HS-27A (cell line): Measurements from ENCODE around the gene CAMSAP3.
"Not testable (repeated sequence)": the region's sequence is repeated elsewhere in the genome, so short reads cannot be mapped to it uniquely, and the experiment has no call there.

Experiments
- DNase-seq: peaks from one replicate; pipeline ENCODE4 v3.0.0-alpha.2; 2012; ENCODE audit warnings: low read depth, missing footprints

CAMSAP3 gene

DNA sequence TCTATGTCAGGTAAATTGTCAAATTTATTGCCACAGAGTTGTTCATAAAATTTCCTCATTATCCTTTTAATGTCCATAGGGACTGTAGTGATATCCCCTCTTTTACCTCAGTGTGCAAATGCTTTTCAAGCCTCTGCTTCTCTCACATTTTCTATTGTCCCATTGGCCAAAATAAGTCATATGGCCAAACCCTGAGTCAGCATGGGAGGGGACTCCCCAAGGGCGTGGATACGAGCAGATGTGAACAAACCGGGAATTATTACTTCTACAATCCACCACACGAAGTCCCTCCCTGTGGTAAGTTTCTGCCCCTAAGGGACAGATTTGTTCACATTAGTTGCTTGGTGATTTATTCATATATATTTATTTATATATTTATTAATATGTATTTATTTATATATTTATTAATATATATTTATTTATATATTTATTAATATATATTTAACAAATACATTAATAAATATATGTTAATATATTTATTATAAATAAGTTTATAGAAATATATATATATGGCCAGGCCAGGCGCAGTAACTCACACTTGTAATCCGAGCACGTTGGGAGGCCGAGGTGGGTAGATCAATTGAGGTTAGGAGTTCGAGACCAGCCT lies 20.1 kb upstream of the CAMSAP3 start:
- DNase-seq = no peak

DNA sequence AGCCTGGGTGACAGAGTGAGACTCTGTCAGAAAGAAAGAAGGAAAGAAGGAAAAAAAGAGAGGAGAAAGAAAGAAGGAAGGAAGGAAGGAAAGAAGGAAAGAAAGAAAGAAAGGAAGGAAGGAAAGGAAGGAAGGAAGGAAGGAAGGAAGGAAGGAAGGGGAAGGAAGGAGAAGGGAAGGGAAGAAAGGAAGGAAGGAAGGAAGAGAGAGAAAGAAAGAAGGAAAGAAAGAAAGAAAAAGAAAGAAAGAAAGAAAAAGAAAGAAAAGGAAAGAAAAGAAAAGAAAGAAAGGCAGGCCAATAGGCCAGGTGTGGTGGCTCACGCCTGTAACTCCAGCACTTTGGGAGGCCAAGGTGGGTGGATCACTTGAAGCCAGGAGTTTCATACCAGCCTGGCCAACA lies 18.2 kb upstream of the CAMSAP3 start:
- DNase-seq = not testable (repeated sequence)

DNA sequence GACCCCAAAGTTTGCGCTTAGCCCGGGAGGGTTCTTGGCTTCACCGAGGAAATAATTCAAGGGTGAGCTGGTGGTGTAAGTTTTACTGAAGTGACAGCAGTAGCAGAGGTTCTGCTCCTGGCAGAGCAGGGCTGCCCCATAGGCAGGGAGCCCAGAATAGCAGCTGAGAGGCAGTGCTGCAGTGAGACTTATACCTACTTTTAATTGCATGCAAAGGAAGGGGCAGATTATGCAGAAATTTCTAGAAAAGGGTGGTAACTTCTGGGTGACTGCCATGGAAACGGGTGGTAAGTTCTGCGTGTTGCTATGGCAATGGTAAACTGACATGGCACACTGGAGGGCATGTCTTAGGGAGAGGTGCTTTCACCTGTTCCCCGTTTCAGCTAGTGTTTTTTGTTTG lies 17.5 kb upstream of the CAMSAP3 start:
- DNase-seq = no peak

DNA sequence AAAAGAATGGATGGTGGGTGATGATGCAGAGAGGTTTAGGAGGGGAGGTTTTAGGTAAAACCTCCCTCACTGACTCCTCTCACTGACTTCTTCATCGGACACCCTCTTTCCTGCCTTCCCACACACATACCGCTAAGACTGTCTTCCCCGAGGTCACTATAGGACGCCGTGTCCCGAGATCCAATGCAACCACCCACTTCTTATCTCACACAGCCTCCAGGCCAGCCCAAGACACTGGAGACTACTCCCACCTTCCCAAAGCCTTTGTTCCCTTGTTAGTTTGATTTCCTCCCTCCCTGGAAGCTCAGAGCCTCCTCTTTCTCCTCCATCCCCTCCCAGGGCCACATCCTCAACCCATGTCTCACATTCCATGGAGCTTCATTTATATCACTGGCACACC lies 16.5 kb upstream of the CAMSAP3 start:
- DNase-seq = no peak

DNA sequence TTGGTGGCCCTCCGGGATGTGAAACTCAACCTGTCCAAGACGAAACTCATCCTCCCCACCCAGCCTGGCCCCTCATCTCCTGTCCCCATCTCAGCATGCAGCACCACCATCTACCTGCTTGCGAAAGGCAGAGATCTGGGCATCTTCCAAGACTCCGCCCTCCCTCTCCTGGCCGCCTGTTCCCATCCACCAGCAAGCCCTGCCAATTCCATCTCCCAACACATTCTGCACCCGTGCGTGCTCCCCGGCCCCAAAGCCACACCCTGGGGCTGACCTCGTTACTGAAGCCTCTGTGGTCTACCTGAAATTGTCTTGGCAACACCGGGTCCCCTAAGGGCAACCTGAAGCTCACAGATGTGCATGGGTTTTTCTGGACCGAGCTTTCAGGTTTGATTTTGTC lies 13.2 kb upstream of the CAMSAP3 start:
- DNase-seq = no peak

DNA sequence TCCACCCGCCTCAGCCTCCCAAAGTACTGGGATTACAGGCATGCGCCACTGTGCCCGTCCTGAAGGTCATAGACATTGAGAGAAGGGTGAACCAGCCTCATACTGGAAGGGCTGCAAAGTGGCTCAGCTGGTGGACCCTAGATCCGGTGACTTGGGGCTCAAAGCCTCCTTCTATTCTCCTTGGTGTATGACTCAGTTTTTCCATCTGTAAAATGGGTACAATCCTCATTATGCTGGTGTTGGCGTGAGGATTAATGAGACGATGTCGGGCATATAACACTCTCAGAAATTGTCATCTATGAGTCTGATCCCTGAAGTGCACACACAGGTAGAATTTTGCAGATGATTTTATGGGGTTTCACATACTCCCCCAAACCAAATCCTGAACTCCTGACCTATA lies 5.8 kb upstream of the CAMSAP3 start:
- no peak for DNase-seq

DNA sequence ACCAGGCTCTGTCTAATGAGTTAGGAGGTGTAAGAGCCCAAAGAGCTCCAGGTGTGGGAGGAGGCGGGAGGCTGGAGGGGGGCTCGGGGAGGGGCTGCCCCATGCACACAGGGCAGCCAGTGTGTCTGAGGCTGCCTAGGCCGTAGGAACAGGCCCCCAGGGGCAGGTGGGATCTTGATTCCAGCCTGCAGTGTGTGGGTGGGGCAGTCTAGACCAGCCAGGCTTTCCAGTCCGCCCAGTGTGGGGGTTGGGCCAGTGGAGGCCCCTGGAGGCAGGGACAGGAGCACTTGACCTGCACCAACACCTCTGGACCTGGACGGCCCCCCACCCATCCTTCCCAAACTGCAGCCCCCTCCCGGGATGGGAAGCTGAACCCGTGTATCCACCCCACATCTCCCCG lies 5.4 kb upstream of the CAMSAP3 start:
- no peak for DNase-seq

DNA sequence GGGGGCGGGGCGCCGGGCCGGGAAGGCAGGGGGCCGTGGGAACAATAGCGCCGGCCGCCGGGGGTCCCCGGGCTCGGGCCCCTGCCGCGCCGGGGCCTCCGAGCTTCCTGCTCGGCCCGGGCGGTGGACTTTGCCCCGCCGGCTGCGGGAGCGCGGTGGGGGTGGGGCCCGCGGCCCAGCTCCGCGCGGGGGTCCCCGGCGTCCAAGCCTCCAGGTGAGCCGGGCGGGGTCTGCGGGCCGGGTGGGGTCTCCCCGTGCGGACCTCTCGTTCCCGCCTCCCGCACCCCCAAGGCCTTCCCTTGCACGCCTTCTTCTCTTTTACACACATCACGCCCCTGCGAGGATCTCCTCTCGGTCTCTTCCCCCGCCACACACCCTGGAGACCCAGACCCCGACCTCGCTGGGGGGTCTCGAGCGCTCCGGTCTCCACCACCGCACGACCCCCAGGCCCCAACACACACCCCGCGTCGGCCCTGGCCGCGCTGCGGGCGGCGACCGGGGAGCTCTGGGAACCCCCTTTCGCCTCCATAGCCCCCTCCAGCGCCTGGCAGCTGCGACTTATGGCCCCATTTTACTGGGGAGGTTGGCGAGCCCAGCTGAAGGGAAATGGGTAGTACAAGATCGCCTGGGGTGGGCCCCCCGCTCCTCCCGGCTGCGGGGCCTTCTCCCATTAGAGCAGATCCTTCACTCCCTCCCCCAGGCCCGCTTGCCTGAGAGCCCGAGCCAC lies 711 bp downstream of the CAMSAP3 start:
- DNase-seq = no peak

DNA sequence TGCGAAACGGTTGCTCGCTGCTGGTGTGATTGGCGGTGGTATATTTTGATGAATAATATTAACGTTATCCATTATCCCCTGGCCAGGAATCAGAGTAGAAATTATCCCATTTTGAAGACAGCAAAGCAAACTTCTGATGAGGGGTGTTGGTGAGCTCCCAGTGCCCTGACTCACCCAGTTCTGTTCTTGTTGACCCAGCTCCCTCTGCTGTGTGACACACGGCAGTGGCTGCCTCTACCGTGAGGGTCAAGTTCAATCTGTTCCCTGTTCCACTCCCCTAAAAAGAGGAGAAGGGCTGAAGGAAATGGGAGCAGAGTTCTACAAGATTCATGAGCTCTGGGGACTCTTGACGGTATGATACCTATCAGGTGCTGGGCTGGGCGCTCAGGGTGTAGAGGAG lies 2.0 kb downstream of the CAMSAP3 start:
- DNase-seq = no peak

DNA sequence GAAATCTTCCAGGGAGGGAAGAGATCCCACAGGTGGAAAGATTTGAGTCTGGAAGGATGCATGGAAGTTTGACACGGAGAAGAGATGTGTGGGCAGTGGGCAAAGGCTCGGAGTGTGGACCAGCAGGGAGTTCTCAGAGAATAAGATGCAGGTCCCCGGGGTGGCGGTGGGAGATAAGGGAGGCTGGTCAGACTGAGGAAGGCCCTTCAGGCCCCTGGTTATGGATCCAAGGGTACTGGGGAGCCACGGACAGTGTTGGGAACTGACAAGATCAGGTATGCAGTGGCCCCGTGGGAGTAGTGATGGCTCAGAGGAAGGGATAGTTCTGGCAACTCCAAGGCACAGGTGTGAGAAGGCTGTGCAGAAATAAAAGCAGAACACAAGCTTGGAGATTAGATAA lies 2.5 kb downstream of the CAMSAP3 start:
- DNase-seq = no peak

DNA sequence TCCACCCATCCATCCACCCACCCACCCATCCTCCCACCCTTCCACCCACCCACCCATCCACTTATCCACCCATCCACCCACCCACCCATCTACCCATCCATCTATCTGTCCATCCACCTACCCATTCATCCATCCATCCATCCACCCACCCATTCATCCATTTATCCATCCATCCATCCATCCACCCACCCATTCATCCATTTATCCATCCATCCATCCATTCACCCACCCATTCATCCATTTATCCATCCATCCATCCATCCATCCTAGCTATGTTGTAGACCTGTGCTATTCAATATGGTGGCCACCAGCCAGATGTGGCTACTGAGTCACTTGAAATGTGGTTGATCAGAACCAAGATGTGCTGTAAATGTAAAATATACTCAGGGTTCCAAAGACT lies 5.1 kb downstream of the CAMSAP3 start:
- no peak for DNase-seq

DNA sequence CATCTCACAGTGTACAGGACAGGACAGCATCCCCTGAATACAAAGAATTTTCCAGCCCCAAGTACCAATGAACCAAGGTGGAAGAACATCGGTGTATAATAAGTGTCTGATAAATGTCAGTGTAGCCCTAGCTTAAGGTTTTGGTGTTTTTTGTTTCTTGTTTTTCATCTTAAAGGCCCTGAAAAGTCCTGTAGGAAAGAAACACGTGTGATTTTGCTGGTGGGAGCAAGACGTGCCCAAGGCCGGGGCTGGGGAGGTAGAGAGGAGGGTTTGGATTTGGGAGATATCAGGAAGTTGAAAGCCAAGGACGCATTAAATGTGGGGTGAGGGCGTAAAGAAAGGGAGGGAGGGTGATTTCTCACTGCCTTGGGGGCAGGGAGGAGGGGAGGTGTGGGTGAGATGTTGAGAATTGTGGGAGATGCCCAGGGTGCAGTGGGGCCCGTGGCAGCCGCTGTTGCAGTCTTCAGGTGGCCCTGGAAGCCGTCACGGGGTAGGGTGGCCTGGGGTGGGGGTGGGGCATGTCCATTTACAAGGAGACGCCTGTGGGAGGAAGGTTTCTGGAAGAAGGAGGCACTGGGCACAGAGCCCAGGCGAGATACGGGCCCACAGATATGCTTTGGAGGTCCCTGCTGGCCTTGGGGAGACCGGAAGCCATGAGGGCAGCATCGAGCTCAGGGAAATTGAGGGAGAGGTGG lies 6.7 kb downstream of the CAMSAP3 start:
- no peak for DNase-seq

DNA sequence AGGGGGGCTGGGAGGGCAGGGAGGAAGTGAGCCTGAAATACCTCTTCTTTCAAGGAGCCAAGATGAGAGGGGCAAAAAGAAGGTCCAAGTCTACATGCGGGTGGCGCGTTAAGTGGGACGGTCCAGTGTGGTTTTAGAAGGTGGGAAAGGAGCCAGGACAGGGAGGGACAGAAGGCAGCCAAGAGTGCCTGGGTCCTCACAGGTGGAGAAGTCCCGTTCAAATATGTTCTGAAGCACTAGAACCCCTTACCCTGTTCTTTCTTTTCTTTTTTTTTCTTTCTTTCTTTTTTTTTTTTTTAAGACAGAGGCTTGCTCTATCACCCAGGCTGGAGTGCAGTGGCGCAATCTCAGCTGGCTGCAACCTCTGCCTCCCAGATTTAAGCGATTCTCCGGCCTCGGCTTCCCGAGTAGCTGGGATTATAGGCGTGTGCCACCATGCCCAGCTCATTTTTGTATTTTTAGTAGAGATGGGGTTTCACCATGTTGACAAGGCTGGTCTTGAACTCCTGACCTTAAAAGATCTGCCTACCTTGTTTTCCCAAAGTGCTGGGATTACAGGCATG lies 7.4 kb downstream of the CAMSAP3 start:
- DNase-seq = no peak

DNA sequence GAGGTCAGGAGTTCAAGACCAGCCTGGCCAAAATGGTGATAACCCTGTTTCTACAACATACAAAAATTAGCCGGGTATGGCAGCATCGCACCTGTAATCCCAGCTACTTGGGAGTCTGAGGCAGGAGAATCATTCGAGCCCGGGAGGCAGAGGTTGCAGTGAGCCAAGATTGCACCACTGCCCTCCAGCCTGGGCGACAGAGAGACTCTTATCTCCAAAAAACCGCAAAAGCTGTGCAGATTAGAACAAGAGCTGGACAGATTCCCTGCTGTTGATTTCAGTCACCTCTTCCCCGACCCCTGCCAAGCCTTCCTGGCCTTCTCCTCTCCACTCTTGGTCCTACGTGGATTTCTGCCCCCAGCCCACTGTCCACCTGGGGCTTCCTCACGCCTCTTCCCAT lies 8.3 kb downstream of the CAMSAP3 start:
- DNase-seq = no peak

DNA sequence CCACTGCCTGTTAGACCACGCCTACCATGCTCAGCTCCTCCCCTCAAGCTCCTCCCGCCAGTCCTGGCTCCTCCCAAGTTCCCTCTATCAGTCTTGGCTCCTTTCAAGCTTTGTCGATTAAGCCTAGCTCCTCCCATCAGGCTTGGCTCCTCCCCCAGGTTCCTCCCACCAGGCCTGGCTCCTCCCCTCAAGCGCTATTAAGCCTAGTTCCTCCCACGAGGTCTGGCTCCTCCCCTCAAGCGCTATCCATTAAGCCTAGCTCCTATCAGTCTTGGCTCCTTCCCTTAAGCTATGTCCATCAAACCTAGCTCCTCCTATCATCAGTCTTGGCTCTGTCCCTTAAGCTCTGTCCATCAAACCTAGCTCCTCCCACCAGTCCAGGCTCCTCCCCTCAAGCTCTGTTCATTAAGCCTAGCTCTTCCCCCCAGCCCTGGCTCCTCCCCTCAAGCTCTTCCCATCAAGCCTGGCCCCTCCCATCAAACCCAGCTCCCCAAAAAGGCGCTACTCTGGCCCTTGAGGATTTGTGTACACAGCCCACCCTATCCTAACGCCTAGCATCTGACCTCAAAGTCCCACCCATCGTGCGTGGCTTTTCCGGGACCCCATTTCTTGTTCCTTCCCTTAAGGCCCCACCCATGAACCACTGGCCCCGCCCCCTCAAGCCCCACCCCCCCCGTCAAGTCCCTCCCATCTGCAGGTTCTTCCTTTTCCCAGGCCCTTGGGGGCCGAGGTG lies 10.0 kb downstream of the CAMSAP3 start:
- DNase-seq = no peak

DNA sequence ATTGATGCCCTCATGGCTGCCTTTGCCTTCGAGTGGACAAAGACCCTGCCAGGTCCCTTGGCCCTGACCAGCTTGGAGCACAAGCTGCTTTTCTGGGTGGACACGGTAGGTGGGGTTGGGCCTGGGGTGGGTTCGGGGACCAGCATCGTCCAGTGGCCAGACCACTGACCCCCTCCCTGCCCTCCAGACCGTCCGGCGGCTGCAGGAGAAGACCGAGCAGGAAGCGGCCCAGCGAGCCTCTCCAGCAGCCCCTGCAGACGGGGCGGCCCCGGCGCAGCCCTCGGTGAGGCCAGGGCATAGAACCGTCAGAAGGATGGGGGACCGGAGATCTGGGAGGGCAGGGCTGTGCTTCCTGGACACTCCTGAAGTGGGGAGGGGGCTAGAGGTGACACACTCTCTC lies 10.6 kb downstream of the CAMSAP3 start:
- DNase-seq = no peak

DNA sequence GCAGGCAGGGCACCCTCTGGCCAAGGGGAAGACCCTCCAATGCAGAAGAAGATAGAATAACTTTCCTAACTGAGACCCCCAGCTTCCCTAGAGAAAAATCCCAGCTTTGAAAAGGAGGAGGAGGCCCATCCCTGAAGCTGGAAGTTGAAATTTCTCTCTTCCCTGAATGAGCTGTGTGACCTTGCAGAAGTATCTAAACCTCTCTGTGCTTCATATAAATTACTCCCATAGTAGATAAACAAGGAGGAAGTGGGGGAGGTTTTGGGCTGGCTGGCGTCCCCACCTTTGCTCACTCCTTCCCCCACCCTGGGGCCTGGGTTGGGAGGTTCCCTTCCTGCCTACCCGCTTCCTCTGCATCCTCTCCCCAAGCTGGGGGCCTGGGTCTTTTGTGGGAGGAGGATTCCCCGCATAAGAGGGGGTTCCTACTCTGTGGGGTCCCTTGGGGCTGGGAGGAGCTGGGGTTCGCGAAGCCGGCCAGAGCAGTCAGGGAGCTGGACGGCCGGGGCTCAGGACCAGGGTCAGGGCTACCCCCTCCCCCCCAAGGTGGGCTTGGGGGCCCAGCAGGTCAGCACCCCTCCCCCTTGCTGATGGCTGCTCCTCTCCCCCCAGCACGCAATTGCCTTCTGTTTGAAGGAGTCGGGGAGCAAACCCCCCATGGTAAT lies 11.7 kb downstream of the CAMSAP3 start:
- DNase-seq = no peak

DNA sequence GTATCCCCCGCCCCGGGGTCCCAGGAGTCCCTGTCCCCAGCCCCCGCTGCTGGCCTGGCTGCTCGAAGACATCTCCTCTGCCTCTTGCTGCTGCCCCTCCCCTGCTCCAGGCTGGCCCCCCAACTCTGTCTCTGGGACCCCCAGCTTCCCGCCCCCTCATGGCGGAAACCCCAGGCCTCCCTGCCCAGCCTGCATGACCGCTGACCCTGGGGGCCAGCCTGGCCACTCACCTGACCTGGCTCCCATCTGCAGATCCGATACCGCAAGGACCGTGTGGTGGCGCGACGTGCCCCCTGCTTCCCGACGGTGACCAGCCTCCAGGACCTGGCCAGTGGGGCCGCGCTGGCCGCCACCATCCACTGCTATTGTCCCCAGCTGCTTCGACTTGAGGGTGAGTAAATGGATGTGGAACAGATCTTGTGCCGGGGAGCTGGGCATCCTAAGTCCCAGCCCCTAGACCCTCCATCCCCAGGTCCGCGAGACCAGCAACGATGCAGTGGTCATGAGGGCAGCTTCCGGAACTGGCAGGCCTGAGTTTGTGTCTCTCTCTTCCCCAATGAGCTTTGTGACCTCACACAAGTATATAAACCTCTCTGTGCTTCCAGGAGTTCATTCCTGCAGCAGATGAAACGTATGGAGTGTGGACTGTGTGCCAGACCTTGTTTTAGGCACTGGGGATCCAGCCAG lies 12.4 kb downstream of the CAMSAP3 start:
- DNase-seq = no peak

DNA sequence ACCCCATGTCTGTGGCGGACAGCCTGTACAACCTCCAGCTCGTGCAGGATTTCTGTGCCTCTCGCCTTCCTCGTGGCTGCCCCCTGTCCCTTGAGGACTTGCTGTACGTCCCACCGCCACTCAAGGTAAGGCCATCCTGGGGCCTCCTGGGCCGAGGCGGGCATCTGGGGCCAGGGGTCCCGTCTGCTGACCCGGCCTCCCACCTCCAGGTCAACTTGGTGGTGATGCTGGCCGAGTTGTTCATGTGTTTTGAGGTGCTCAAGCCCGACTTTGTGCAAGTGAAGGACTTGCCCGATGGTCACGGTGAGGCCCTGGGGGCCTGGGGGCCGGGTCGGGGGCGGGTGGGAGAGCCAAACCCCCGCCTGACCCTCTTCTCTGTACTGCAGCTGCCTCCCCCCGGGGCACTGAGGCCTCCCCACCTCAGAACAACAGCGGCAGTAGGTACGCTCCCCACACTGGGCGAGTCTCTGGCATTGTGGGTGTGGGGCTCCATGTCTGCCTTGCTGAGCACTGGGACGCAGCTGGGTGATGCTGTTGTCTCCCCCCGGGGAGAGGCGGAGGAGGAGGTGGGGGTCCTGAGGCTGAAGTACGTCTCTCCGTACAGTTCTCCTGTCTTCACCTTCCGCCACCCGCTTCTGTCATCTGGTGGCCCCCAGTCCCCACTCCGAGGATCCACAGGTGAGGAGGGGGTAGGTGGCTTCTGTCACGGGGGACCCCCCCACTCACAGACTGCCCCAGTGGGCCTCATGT lies 15.0 kb downstream of the CAMSAP3 start:
- DNase-seq = no peak

DNA sequence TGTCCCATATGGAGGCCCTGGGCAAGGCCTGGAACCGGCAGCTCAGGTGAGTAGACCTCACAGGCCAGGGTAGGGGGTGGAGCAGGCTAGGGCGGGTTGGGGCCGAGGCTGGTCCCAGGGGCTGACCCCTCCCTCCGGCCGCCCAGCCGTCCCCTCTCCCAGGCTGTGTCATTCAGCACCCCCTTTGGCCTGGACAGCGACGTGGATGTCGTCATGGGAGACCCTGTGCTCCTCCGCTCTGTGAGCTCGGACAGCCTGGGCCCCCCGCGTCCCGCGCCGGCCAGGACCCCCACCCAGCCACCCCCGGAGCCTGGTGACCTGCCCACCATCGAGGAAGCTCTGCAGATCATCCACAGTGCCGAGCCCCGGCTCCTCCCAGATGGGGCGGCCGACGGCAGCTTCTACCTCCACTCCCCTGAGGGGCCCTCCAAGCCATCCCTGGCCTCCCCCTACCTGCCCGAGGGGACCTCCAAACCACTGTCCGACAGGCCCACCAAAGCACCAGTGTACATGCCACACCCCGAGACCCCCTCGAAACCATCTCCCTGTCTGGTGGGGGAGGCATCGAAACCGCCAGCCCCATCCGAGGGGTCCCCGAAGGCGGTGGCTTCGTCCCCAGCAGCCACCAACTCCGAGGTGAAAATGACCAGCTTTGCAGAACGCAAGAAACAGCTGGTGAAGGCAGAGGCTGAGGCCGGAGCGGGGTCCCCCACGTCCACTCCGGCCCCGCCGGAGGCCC lies 16.0 kb downstream of the CAMSAP3 start:
- no peak for DNase-seq
